GM18861 (cell line): Measurements from ENCODE around the gene MPND.
"Not testable (repeated sequence)": the region's sequence is repeated elsewhere in the genome, so short reads cannot be mapped to it uniquely, and the experiment has no call there.

Source experiments
- ATAC-seq: cut with Tn5 transposase; IDR thresholded peaks from one replicate; pipeline ENCODE4 v1.9.1; 2021; ENCODE audit not compliant: unreplicated experiment

MPND gene

DNA sequence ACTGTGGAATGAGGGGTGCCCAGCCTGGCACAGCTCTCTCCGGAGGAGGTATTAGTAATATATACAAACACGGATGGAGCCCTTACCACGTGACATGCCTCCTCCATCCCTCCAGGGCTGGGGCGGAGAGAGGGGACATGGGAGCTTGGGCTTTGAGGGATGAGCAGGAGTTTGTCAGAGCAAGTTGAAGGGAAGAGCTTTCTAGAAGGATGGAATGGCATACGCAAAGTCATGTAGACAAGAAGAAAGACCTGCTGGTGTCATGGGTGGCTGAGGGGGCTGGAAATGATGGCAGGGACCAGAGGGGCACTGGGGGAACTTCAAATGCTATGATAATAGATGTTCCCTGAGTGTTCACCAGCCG is 2.6 kb downstream of the MPND start:
- no peak for ATAC-seq

DNA sequence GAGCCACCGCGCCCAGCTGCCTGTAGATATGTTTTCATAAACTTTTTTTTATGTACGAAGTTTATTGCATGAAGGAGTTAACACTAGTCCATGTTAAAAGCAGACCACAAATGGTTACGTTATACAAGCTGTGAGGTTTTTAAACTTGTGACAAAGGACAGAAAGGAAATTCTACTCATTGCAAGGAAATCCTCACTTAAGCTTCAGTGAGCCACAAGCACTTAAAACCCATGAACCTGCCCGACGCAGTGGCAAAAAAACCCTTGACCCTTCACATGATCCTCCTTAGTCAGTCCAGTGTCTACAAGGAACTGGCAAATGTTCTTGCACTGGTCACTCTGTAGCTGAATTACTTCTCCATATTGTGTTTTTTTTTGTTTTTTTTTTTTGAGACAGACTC is 4.2 kb downstream of the MPND start:
- no peak for ATAC-seq

DNA sequence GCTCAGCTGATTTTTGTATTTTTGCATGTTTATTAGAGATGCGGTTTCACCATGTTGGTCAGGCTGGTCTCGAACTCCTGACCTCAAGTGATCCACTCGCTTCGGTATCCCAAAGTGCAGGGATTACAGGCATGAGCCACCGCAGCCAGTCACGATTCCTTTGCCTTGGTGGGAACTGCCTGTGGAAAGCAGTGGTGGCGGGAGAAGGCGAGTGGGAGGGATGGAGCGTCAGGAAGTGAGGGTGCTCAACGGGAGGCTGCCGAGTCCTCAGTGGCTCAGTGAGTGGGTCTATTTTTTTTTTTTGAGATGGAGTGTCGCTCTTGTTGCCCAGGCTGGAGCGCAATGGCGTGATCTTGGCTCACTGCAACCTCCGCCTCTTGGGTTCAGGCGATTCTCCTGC is 5.9 kb downstream of the MPND start:
- not testable (repeated sequence) for ATAC-seq

DNA sequence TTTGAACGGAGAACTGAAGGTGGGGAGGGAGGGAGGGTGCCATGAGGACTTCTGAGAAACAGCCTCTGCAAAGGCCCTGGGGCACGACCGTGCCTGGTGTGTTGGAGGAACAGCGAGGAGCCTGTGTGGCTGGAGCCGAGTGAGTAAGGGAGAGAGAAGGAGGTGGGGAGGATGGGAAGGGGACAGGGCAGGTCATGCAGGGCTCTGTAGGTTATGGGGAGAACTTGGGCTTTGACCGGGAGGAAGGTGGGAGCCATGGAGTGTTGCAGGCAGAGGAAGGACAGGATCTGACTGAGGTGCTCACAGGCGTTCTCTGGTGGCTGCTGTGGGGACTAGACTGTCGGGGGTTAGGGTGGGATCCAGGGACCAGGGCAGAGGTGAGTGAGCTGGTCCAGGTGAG is 6.7 kb downstream of the MPND start:
- no peak for ATAC-seq

DNA sequence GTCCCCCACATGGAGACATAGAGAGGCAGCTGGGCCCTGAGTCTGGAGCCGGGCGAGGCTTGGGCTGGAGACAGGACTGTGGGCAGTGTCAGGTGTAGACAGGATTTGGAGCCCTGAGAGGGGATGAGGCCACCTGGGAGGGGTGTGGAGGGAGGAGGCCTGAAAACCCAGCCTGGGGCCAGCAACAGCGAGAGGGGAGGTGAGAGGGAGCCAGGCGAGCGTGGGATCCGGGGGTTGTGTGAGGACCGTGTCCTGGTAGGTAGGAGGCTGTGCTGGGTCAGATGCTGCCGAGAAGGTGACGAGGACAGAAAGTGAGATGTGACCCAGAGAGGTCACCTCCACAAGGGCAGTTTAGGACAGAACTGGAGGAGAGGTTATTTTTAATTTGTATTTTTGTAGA is 7.4 kb downstream of the MPND start:
- ATAC-seq: no peak

DNA sequence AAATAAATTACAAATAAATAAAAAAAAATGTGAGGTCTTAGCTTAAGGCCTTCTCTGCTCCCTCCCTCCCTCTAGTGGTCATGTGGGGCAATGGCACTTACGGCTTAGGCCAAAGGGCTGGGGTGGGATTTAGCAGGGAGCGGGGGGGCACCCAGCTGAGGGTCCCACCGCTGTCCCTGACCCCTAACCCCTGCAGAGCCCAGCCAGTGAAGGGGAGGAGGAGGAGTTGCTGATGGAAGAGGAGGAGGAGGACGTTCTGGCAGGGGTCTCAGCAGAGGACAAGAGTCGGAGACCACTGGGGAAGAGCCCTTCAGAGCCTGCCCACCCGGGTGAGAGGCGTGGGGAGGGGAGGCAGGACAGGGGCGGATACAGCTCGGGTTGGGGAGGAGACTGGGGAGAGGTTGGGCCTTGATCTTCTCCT is 9.3 kb downstream of the MPND start:
- ATAC-seq: no peak

DNA sequence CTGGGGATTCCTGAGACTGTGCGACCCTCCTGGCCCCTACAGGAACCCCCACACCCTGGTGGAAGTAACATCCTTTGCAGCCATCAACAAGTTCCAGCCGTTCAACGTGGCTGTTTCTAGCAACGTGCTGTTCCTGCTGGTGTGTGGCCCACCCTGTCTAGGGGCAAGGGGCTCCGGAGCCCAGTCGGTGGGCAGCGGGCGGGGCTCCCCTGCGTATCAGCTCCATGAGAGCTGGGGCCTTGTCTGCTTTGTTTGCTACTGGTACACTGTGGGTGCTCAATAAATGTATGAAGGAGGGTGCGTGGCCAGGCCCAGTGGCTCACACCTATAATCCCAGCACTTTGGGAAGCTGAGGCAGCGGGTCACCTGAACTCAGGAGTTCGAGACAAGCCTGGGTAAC is 10.9 kb downstream of the MPND start:
- no peak for ATAC-seq

DNA sequence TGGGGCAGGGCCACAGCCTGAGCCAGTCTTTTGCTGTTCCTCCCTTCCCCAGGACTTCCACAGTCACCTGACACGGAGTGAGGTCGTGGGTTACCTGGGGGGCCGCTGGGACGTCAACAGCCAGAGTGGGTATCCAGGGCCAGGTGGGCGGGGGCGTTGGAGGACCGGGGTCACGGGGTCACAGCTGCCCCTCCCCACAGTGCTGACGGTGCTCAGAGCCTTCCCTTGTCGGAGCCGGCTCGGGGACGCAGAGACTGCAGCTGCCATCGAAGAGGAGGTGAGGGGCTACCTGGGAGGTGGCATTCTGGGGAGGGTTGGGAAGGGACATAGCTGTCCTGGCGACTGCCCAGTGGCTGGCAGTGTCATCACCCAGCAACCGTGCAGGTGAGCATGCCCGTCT is 11.5 kb downstream of the MPND start:
- ATAC-seq: no peak

DNA sequence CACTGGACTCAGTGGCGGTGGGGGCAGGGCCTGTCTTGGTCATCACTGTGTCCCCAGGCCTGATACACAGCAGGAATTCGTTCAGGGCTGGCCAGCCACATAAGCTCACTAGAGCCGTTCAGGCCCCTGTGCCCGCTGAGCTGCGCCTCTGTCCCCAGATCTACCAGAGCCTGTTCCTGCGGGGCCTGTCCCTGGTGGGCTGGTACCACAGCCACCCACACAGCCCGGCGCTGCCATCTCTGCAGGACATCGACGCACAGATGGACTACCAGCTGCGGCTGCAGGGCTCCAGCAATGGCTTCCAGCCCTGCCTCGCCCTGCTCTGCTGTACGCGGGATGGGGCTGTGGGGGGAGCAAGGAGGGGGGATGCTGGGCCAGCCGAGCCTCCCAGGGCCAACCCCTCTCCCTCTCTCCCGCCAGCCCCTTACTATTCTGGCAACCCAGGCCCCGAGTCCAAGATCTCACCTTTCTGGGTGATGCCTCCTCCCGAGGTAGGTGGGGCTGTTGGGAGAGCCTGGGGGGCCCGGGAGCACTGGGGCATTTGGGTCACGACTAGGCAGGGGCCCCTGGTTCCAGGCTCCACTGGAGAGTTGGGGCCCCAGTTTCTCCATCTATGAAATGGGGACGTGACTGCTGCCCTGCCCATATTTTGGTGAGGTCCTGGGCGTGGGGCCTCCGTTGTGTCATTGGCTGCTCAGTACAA is 13.9 kb downstream of the MPND start:
- no peak for ATAC-seq

DNA sequence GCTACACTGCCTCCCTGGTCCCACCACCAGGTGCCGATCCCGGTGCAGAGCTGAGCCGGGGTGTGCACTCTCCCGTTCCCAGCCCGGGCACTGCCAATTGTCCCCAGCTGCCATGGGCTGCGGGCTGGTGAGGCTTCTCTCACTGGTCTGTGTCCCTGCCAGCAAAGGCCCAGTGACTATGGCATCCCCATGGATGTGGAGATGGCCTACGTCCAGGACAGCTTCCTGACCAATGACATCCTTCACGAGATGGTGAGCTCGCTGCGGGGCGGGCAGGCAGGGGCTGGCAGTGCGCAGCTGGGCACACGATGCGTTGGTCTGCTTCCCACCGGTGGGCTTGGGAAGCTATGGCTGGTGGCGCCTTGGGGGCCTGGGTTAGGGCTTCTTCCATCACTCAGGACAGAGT is 14.6 kb downstream of the MPND start:
- no peak for ATAC-seq

DNA sequence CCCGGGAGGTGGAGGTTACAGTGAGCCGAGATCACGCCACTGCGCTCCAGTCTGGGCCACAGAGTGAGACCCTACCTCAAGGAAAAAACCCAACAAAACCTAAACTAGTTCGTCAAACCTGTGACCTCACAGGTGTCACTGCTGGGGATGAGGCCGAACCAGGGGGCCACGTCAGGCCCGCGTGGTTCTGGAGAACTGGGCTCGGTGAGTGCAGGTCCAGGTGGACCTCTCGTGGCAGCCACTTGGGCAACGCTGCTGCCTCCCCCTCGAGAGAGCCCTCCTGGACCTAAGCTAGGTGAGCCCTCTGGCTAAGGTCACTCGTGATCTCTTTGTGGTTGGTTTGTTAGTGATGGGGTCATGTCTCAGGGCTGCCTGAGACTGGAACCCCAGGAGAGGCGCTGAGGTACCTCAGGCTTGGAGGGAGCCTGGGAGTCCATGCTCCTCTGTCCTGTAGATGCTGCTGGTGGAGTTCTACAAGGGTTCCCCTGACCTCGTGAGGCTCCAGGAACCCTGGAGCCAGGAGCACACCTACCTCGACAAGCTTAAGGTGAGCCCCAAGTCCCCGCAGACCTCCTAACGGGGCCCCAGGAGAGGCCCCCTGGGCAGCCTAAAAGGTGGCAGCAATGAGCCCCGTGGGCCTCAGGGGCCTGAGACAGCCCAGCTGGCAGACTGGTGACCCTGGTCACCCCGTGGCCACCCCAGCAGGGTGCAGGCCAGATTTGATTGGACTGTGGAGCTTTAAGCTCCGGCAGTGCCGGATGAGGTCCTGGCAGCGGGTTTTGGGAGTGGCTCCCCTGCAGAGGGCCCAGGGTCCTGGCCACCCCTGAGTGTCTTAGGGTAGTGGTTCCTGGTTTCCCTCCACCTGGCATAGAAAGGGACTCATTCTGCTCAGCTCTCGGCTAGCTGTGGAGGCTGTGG is 15.6 kb downstream of the MPND start:
- ATAC-seq: no peak

DNA sequence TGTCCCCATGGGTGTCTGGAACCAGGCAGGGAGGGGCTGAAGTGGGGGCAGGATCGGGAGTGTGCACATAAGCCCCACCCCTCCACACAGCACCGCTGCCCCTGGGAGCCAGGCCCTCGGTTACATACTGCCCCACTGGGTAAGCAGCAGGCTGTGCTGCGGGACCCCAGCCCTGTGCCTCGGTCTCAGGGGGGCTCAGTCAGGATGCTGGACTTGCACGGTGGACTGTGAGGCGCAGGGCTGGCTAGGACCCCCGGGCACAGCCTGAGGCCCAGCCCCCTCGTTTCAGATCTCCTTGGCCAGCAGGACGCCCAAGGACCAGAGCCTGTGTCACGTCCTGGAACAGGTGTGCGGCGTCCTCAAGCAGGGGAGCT is 16.3 kb downstream of the MPND start:
- no peak for ATAC-seq

DNA sequence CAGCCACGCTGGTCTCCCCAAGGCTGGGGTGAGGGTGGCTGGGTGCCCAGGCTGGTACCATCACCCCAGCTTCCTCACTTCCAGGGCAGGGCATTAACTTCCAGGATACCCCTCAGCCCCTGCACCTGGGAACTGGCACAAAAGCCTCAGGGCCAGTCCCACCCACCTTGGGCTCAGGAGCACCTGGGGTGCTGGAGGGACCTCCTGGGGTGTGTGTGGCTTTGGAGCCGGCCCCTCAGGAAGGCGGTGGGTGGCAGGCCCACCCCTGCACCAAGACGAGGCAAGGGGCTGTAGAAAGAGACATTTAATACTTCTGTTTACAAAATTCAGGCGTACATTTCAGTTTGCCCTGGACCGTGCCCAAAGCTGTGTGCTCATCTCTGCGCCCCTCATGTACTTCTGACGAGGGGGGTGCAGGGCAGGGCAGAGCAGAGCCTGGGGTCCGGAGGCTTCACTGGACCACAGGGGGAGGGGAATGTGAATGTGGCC is 16.8 kb downstream of the MPND start:
- no peak for ATAC-seq

DNA sequence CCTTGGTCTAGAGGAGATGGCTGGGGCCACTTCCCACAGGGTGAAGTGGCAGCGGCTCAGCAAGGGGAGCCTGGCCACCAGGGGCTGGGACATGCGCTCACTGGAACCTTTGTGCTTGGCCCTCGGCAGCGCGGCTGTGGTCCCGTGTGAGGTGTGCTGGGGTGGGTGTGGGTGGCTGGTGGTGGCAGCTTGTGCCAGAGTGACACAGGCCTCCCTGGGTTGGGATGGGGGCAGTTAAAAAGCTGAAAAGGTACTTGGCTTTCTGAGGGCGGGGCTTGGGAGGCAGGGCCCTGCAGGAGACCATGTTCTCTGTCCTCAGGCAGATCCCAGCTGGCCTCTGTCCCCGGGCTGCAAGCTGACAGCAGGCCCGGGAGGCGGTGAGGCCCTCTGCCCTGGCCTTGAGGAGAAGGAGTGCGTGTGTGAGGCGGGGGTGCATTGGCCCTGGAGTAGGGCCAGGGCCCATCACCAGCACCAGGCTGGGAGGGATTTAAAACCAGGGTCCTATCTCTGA is 17.3 kb downstream of the MPND start:
- ATAC-seq: no peak

DNA sequence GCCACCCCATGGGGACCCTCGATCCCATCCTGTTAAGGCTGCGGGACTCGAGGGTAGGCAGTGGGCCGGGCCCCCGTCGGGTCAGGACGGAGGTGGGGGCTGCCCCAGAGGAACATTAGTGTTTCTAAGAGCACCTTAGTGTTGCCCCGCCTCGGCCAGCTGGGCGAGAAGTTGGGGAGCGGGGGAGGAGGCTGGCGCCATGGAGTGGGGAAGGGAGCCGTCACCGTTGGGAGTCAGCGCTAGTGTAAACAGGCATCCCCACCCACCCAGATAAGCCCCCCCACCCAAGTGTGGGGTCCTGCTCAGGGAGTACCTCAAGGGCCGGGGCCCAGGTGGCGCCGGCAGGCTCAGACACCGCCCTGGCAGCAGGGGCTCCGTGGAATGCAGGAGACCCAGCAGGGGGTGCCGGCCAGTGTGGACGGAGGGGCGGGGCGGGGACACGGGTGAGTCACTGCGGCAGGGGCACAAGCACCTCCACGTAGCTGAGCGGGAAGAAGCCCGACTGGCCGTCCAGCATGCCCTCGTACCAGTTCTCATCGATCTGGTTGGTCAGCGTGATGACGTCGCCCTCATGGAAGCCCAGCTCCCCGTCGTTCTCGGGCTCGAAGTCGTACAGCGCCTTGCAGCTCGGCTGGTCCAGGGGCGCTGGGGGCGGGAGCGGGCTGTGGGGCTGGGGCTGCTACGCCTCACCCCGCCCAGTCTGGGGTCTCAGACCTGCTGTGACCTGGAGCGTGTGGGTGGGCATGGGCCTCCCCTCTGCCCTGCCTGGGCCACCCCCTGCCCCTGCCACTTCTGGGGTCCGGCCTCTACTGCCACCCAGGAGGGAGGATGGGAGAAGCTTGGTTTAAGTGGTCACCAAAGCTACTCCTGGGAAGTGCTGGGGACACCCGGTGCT is 18.0 kb downstream of the MPND start:
- ATAC-seq: no peak

DNA sequence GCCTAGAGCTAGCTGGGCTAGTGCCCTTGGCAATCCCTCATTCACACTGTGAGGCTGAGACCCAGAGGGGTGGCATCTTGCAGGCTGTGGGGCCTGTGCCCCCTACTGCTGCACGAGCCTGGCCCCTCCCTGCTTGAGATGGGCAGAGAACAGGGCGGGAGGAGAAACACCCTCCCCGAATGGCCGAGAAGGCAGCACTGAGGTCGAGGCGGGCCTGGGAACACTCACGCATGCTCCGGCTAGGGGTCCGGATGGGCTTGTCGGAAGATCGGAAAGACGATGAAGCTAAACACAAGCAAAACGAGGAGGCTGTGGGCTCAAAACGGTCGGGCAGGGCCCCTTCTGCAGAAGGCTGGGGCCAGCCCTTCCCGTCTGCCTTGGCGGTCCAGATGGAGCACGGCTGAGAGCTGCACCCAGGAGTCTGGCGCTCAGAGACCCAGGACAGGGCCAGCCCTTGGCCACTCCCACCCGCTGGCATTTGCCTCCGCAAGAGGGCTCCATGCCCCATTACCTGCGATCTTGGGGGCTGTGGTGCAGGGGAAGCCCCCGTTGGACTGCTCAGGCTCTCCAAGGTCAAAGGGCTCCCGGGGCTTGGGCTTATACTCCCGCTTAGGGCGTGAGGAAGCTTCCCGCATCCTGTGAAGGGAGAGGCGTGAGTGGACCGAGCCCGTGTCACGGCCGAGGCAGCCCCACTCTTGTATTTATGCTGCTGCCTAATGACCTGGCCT is 18.9 kb downstream of the MPND start:
- ATAC-seq: no peak

DNA sequence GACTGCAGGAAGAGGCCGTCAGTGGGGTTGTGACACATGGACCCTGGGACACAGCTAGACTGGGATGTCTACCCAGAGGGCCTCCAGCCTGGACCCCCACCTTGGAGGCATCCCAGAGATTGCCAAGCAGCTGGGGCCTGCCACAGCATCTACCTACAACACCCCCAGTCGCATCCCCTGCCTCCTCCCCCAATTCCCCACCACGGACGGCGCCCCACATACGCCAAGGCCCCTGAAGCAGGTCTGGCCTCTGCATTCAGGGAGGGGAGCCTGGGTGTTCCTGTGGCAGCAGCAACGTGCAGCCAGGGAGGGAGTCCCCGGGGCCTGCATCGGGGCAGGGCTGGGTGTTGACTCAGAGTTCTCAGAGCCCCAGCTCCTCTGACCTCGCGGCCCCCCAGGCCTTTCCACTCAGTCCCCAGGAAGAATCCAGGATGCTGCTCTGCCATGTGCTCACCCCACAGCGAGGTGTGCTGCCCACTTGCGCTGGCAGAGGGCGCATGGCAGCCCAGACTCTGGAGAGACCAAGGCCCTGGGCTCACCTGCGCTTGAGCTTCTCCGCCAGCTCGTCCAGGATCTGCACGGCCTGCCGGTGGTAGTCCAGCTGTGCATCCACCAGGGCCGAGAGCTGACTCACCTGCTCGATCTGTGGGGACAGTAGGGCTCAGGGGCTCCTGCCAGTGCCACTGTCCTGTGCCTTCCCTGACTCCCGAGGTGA is 19.6 kb downstream of the MPND start:
- no peak for ATAC-seq

DNA sequence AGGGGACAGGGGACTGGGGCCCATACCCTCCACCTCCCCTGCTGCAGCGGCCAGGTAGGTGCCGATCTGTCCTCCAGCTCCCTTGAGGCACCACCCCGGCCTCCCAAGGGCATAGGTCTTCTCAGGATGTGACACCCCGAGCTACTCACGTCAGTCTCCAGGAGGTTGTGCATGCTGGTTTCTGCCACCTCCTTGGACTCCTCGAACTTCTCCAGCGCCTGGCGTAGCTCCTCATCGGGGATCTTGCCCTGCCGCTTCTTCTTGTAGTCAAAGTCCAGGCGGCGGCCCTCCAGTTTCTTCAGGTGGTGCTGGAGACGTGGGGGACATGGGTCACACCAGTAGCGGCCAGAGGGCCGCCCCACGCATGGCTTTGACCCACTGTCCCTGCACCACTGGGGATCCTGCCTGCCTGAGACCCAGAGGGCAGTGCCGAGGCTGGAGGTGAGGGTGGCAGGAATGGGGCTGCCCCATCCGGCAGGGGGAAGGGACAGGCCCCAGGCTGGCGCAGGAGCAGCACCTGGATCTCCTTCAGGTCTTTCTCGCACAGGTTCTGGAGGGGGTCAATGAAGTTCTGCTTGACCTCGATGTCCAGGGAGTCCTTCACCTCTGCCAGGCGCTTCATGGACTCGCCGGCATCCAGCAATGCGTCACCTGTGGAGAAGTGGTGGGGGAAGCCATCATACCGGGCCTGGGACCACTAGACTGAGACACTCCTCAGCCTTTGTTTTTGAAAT is 20.4 kb downstream of the MPND start:
- no peak for ATAC-seq

DNA sequence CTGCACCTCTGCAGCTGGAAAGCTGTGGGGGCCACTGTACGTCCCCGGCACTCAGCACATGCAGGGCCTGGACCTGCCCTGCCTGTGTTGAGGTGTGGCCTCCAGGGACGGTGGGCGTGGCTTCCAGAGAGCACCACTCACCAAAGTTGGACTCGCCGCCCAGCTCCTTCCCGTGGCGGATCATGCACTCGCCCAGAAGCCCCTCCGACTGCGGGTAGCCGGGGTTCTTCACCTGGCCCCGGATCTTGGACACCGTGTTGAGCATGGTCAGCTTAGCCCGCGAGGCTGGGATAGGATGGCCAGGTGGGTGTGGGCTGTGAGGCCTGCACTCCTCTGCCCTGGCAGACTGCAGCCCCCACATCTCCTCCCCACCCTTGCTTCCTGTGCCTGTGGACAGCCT is 22.0 kb downstream of the MPND start:
- ATAC-seq: no peak
